Measurements from ENCODE around the gene PPP4R1.

The PPP4R1 gene

GRCh38 chr18:9547782-9548181, 66.6 kb downstream of the PPP4R1 start:
- no peak for DNase-seq (ENCODE audit: low read depth)

GRCh38 chr18:9546468-9546867, 67.9 kb downstream of the PPP4R1 start:
- no peak for DNase-seq (ENCODE audit: low read depth)

- DNase-seq (ENCODE audit: low read depth) = no peak
Measured at GRCh38 chr18:9545029-9545428, 69.3 kb downstream of the PPP4R1 start.

- no peak for DNase-seq (ENCODE audit: low read depth)
Measured at GRCh38 chr18:9542924-9543323, 71.4 kb downstream of the PPP4R1 start.

- DNase-seq (ENCODE audit: low read depth) = no peak
Measured at GRCh38 chr18:9539938-9540337, 74.4 kb downstream of the PPP4R1 start.

GRCh38 chr18:9539283-9539682, 75.1 kb downstream of the PPP4R1 start:
- peak; percentile 55 for DNase-seq (ENCODE audit: low read depth)

GRCh38 chr18:9537677-9538076, 76.7 kb downstream of the PPP4R1 start:
- DNase-seq (ENCODE audit: low read depth) = no peak

GRCh38 chr18:9536354-9537152, 77.8 kb downstream of the PPP4R1 start:
- no peak for DNase-seq (ENCODE audit: low read depth)

GRCh38 chr18:9535430-9535991, 78.8 kb downstream of the PPP4R1 start:
- DNase-seq (ENCODE audit: low read depth) = peak; percentile 96

- no peak for DNase-seq (ENCODE audit: low read depth)
Measured at GRCh38 chr18:9534844-9535243, 79.5 kb downstream of the PPP4R1 start.

- DNase-seq (ENCODE audit: low read depth) = no peak
Measured at GRCh38 chr18:9531791-9532410, 82.5 kb downstream of the PPP4R1 start.

GRCh38 chr18:9530226-9531009, 83.9 kb downstream of the PPP4R1 start:
- DNase-seq (ENCODE audit: low read depth) = no peak

- no peak for DNase-seq (ENCODE audit: low read depth)
Measured at GRCh38 chr18:9526458-9526857, 87.9 kb downstream of the PPP4R1 start.

- no peak for DNase-seq (ENCODE audit: low read depth)
Measured at GRCh38 chr18:9522952-9523351, 91.4 kb downstream of the PPP4R1 start.

GRCh38 chr18:9521770-9522169, 92.6 kb downstream of the PPP4R1 start:
- DNase-seq (ENCODE audit: low read depth) = no peak

- DNase-seq (ENCODE audit: low read depth) = peak; percentile 34
Measured at GRCh38 chr18:9520666-9521065, 93.7 kb downstream of the PPP4R1 start.

GRCh38 chr18:9519399-9519798, 95.0 kb downstream of the PPP4R1 start:
- no peak for DNase-seq (ENCODE audit: low read depth)

GRCh38 chr18:9517869-9518268, 96.5 kb downstream of the PPP4R1 start:
- DNase-seq (ENCODE audit: low read depth) = no peak

- peak; percentile 42 for DNase-seq (ENCODE audit: low read depth)
Measured at GRCh38 chr18:9516437-9517064, 97.8 kb downstream of the PPP4R1 start.

- DNase-seq (ENCODE audit: low read depth) = peak; percentile 52
Measured at GRCh38 chr18:9513971-9514512, 100.3 kb downstream of the PPP4R1 start.

- DNase-seq (ENCODE audit: low read depth) = no peak
Measured at GRCh38 chr18:9508446-9509025, 105.8 kb downstream of the PPP4R1 start.

All from fibroblast of gingiva (primary cell).